GM12878 (cell line): ENCODE data around the gene USP4.

Experiments used
- CBX3 ChIP-seq: fragments of 200-600 bp; sonication (generic); IDR thresholded peaks from 2 replicates; pipeline ENCODE4 v1.6.1; 2016; ENCODE audit warnings: low read depth, borderline replicate concordance
- CREM ChIP-seq: IDR thresholded peaks from 2 replicates; pipeline ENCODE4 v1.6.1; 2014; ENCODE audit warnings: antibody characterized with exemption, low read depth
- MEF2A ChIP-seq: IDR thresholded peaks from 2 replicates; pipeline ENCODE4 v1.6.1; 2011; ENCODE audit warnings: low read depth, mild to moderate bottlenecking, low read length, moderate library complexity; ENCODE audit not compliant: insufficient read depth
- NFIC ChIP-seq: IDR thresholded peaks from 2 replicates; pipeline ENCODE4 v1.6.1; 2012; ENCODE audit warnings: low read depth, mild to moderate bottlenecking, inconsistent platforms, low read length, moderate library complexity
- RBBP5 ChIP-seq: fragments of 200-600 bp; sonication (generic); conservative IDR thresholded peaks from 2 replicates; pipeline ENCODE4 v1.6.1; 2016
- SREBF1 ChIP-seq: IDR thresholded peaks from 2 replicates; pipeline ENCODE4 v1.6.1; 2012; ENCODE audit warnings: mild to moderate bottlenecking, low read length
- SUPT20H ChIP-seq: IDR thresholded peaks from 2 replicates; pipeline ENCODE4 v1.6.1; 2011; ENCODE audit warnings: low read depth, mild to moderate bottlenecking, low read length, moderate library complexity, borderline replicate concordance; ENCODE audit not compliant: control insufficient read depth
- TAF1 ChIP-seq: IDR thresholded peaks from 2 replicates; pipeline ENCODE4 v1.6.1; 2011; ENCODE audit warnings: mild to moderate bottlenecking, low read depth, low read length, borderline replicate concordance
- TF ChIP-seq, protein P1 (sequence below), 3 experiments: IDR thresholded peaks in 2 of 3; conservative IDR thresholded peaks in 1 of 3; 2 replicates each; pipeline ENCODE4 v1.5.1; 2011; ENCODE audit warnings: low read depth in 3 of 3, low read length in 3 of 3, mild to moderate bottlenecking in 3 of 3, control low read depth in 2 of 3, moderate library complexity in 2 of 3, inconsistent platforms in 1 of 3, mixed read lengths in 1 of 3; ENCODE audit not compliant: control insufficient read depth in 2 of 3, insufficient read depth in 1 of 3; ENCODE audit errors: extremely low read depth in 1 of 3

GRCh38 chr3:49294343-49294742 is 45.5 kb downstream of the USP4 start:
- TF ChIP-seq CBX3 (no peak), NFIC (no peak), SREBF1 (no peak), SUPT20H (no peak), CREM (no peak), MEF2A (no peak), TAF1 (no peak), RBBP5 (no peak)
- TF ChIP-seq, protein P1, sequence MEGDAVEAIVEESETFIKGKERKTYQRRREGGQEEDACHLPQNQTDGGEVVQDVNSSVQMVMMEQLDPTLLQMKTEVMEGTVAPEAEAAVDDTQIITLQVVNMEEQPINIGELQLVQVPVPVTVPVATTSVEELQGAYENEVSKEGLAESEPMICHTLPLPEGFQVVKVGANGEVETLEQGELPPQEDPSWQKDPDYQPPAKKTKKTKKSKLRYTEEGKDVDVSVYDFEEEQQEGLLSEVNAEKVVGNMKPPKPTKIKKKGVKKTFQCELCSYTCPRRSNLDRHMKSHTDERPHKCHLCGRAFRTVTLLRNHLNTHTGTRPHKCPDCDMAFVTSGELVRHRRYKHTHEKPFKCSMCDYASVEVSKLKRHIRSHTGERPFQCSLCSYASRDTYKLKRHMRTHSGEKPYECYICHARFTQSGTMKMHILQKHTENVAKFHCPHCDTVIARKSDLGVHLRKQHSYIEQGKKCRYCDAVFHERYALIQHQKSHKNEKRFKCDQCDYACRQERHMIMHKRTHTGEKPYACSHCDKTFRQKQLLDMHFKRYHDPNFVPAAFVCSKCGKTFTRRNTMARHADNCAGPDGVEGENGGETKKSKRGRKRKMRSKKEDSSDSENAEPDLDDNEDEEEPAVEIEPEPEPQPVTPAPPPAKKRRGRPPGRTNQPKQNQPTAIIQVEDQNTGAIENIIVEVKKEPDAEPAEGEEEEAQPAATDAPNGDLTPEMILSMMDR (IDR thresholded peaks at IDR 0.05 in 2 of 3, conservative IDR thresholded peaks at IDR 0.05 in 1 of 3; ENCODE audit: control insufficient read depth in 2 of 3, extremely low read depth in 1 of 3, insufficient read depth in 1 of 3, low read depth in 3 of 3, low read length in 3 of 3): no peak
